Fibroblast of skin of left biceps (primary cell): ENCODE measurements around the gene BTAF1.
A peak's percentile ranks its signal among the peaks of the same experiment; 100 is the strongest.
"Not testable (repeated sequence)": the region's sequence is repeated elsewhere in the genome, so short reads cannot be mapped to it uniquely, and the experiment has no call there.

Experiments used
- DNase-seq, 2 experiments: peaks; one replicate each; pipeline ENCODE4 v3.0.0-alpha.2; 2013; ENCODE audit warnings: low read depth in 2 of 2

The BTAF1 gene

DNA sequence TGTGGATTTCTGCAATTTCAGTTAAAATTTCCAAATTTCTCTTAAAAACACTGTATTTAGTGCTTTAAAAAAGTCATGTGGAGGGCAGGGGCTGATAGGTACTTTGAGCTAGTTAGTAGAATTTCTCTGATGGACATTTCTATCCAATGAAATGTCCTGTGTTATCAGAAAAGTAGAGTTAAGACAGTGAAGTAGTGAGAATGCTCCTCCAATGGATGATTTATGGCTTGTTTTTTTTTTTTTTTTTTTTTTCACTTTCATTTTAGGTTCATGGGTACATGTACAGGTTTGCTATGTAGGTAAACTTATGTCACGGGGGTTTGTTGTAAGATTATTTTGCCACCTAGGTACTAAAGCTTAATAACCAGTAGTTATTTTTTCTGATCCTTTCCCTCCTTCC is 55.0 kb downstream of the BTAF1 start:
- DNase-seq, result no peak

- DNase-seq, result no peak
Measured at GRCh38 chr10:91980319-91980718, 56.7 kb downstream of the BTAF1 start.

- DNase-seq, result no peak
Measured at GRCh38 chr10:91983416-91983815, 59.8 kb downstream of the BTAF1 start.

DNA sequence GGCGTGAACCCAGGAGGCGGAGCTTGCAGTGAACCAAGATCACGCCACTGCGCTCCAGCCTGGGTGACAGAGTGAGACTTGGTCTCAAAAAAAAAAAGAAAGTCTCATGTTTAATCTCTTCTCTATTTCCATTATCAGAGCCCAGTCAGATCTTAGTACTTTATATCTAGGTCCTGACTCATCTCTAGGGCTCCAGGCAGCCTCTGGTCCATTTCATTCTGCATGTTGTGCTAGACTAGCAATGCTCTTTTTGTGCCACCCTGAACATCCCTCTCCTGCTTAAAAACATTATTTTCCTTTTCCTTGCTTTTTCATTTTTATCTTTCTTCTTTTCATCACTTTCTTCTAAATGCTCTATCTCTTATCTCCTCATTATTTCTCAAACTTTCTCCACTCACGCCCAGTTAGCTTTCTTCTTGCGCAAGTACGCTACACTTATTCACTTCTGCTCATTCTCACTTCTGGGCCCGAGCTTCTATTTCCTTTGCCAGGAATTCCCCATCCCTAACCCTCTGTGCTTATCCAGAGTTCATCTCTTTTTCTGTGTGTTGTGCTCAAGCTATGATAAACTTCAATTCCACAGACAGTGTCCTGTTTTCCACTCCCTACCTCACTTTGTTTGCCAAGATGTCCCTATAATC is 63.9 kb downstream of the BTAF1 start:
- DNase-seq, result no peak

- DNase-seq, result no peak
Measured at GRCh38 chr10:91992031-91992430, 68.5 kb downstream of the BTAF1 start.

DNA sequence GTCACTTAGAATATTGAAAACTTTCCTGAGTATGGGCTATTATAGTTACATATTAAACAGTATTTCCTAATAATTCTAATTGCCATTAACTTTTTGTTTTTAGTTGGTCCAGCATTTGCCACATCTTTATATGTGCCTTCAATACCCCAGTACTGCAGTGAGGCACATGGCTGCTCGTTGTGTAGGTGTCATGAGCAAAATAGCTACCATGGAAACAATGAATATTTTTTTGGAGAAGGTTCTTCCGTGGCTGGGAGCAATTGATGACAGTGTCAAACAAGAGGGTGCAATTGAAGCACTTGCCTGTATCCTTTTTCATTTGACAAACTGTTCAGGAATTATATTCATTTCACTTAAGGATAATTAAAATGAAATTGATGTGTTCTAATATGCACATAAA is 72.7 kb downstream of the BTAF1 start:
- DNase-seq, result no peak

- no peak for DNase-seq
Measured at GRCh38 chr10:92001581-92001980, 78.0 kb downstream of the BTAF1 start.

- DNase-seq, result no peak
Measured at GRCh38 chr10:92001995-92002394, 78.4 kb downstream of the BTAF1 start.

DNA sequence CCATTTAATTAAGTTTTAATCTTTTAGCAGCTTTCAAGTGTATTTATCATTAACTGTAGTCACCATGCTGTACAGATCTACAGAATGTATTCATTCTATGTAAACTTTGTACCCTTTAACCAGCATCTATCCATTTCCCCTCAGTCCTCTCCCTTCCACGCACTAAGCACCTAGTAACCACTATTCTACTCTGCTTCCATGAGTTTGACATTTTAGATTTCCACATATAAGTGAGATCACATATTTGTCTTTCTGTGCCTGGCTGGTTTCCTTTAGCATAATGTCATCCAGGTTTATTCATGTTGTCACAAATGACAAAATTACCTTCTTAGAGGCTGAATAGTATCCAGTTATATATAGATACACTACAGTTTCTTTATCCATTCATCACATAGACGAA is 79.7 kb downstream of the BTAF1 start:
- DNase-seq, result no peak

GRCh38 chr10:92005978-92006377 is 82.4 kb downstream of the BTAF1 start:
- DNase-seq, result no peak

- no peak for DNase-seq
Measured at GRCh38 chr10:92009445-92009844, 85.9 kb downstream of the BTAF1 start.

DNA sequence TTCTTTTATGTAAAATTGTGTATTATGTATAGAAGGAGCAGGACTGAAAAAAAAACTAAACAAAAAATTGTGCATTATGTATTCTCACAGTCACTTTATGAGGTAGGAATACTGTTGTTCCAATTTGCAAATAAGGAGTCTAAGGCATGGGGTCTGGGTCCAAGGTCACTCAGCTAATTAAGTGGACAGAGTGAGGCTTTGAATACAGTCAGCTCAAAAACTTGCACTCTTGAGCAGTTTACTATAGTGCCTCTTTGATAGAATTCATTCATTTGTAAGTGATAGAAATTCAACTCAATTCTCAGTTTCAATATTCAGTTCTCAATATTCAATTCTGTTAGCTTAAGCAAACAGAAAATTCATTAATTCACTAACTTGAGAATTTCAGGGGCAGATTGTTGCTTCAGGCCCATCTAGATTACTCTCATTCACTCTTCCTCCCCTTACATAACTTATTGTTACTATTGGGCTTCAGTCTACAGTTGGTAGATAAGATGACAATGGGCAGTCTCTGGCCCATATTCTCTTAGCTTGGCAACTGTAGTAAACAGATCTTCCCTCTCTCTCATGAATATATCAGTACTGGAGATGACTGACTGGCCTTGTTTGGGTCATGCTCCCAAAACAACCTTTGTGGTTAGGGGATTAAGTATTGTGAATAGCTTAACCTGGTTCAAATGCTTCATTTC is 86.6 kb downstream of the BTAF1 start:
- DNase-seq, result no peak

DNA sequence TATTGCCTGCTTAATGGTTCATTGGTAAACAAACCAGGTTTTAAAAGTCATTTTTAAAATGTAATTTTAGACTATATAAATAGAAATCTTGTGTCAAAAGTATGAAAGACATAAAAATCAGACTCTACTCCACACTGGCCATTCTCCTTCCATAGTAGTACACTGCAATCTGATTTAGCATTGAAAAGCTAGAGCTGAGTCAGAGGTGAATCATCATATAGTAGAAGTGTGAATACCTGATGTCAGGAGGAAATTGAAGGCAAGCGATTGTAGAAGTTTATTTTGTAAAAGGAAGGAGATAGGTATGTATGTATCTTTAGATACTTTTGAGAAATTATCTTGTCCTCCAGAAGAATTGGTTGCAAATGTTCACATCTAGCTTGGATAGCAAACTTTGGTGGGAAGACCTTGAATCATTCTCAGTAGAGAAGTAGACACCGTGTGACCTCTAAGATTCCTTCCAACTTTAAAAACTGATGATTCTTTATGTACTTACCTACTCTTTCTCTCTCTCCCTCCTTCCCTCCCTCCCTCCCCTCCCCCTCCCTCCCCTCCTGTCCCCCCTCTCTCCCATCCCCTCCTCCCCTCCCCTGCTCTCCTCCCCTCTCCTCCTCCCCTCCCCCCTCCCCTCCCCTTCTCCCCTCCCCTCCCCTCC is 88.1 kb downstream of the BTAF1 start:
- peak; percentile 5 to 8 for DNase-seq

DNA sequence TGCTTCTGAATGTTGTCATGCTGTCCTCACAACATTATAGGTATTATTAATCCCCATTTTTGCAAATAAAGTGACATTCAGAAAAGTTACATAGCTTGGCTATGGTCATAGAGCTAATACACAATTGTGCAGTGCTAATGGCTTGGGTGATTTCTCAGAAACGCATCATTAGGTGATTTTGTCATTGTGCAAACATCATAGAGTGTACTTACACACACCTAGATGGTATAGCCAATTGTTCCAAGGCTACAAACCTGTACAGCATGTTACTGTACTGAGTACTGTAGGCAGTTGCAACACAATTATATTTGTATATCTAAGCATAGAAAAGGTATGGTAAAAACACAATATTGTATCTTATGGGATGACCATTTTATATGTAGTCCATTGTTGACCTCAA is 91.0 kb downstream of the BTAF1 start:
- no peak for DNase-seq

DNA sequence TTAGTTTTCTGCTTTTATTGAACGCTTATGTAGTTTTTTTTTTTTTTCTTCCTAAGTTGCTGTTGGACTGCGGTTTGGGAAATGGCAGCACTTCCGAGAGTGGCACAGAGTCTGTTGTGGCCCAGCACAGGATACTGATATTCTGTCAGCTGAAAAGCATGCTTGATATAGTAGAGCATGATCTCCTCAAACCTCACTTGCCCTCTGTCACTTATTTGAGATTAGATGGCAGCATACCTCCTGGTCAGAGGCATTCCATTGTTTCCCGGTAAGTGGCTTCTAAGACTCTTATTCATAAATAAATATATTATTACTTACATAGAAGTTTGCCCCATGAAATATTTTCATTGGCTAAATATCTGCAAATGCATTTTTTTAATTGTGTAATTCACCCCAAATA is 101.1 kb downstream of the BTAF1 start:
- DNase-seq, result no peak

DNA sequence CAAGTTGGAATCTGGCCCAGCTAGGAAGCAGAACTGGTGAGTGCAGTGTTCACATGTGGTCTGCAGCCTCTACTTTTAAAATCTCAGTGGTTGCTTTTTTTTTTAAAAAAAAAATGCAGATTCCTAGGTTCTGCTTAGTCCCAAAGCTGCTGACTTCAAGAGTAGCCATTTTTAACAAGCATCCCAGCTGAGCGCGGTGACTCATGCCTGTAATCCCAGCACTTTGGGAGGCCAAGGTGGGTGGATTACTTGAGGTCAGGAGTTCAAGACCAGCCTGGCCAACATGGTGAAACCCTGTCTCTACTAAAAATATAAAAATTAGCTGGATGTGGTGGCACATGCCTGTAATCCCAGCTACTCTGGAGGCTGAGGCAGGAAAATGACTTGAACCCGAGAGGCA is 101.8 kb downstream of the BTAF1 start:
- DNase-seq, result not testable (repeated sequence)

GRCh38 chr10:92027141-92027540 is 103.6 kb downstream of the BTAF1 start:
- DNase-seq, result no peak

- no peak for DNase-seq
Measured at GRCh38 chr10:92031580-92031979, 108.0 kb downstream of the BTAF1 start.

- DNase-seq, result not testable (repeated sequence)
Measured at GRCh38 chr10:92033070-92033469, 109.5 kb downstream of the BTAF1 start.

- no peak for DNase-seq
Measured at GRCh38 chr10:92038949-92039348, 115.4 kb downstream of the BTAF1 start.

DNA sequence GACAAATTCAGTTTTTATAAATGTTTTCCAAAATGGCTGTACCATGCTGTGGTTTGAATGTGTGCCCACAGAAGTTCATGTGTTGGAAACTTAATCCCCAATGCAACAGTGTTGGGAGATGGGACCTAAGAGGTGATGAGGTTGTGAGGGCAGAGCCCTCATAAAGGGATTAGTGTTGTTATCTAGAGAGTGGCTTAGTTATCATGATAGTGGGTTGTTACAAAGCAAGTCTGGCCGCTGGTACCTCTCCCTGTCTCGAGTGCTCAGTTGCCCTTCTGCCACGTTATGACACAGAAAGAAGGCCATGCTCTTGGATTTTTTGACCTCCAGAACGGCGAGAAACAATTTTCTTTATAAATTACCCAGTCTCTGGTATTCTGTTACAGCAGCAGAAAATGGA is 119.0 kb downstream of the BTAF1 start:
- DNase-seq, result no peak

GRCh38 chr10:92045641-92046106 is 122.1 kb downstream of the BTAF1 start:
- no peak for DNase-seq

GRCh38 chr10:92047215-92047614 is 123.6 kb downstream of the BTAF1 start:
- no peak for DNase-seq
